ENCODE results near the gene MYO7A.

MYO7A gene

DNA sequence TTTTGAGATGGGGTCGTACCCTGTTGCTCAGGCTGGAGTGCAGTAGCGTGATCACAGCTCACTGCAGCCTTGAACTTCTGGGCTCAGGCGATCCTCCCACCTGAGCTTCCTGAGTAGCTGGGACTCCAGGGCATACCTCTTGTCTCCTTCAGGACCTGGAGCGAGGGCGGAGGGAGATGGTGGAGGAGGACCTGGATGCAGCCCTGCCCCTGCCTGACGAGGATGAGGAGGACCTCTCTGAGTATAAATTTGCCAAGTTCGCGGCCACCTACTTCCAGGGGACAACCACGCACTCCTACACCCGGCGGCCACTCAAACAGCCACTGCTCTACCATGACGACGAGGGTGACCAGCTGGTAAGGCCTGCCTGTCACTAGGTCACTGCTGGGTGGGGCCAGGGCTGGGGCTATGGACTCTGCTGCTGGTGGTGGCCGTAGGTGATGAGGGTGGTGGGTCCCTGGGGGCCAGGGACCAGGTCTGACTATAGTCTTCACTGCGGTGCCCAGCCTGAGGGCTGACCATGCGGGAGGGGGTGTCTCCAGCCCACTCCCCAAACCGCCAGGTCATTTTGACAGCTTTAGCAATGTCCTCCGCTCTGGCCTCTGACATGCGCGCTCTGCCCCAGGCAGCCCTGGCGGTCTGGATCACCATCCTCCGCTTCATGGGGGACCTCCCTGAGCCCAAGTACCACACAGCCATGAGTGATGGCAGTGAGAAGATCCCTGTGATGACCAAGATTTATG, 53.9 kb downstream of the MYO7A start:
- H3K4me1 ChIP-seq (ENCODE audit: control insufficient read depth in 5 of 5, insufficient read depth in 5 of 5, low read length in 5 of 5), result peaks cover 4 to 24% (median 16%) of the 10 kb centered on the region in 5 donors
- peaks cover 0 to 47% (median 4%) of the 10 kb centered on the region in 5 donors for H3K36me3 ChIP-seq (ENCODE audit: control insufficient read depth in 5 of 5, insufficient read depth in 5 of 5, low read length in 5 of 5)
- no peak overlapping the region for H3K4me3 ChIP-seq (ENCODE audit: low read depth in 1 of 5, low read length in 5 of 5)

GRCh38 chr11:77182542-77183430, 54.7 kb downstream of the MYO7A start:
- Histone ChIP-seq H3K4me1 (ENCODE audit: control insufficient read depth in 5 of 5, insufficient read depth in 5 of 5, low read length in 5 of 5) (peaks cover 4 to 23% (median 16%) of the 10 kb centered on the region in 5 donors), H3K36me3 (ENCODE audit: control insufficient read depth in 5 of 5, insufficient read depth in 5 of 5, low read length in 5 of 5) (peaks cover 0 to 47% (median 4%) of the 10 kb centered on the region in 5 donors), H3K27me3 (ENCODE audit: control insufficient read depth in 5 of 5, insufficient read depth in 4 of 5, low read length in 5 of 5) (no peaks in the 10 kb centered on the region), H3K27ac (ENCODE audit: low read depth, low read length) (no peak overlapping the region), H3K4me3 (ENCODE audit: low read depth in 1 of 5, low read length in 5 of 5) (no peak overlapping the region), H3K9me3 (ENCODE audit: control insufficient read depth in 5 of 5, low read length in 5 of 5) (no peaks in the 10 kb centered on the region), H3K9ac (ENCODE audit: low read length in 5 of 5) (no peak overlapping the region)

More for the DNA sequence above, 53.9 kb downstream of the MYO7A start:
- no peak overlapping the region for H3K27ac ChIP-seq (ENCODE audit: low read depth, low read length)
- no peak overlapping the region for H3K9ac ChIP-seq (ENCODE audit: low read length in 5 of 5)
- H3K9me3 ChIP-seq (ENCODE audit: control insufficient read depth in 5 of 5, low read length in 5 of 5), result no peaks in the 10 kb centered on the region
- no peaks in the 10 kb centered on the region for H3K27me3 ChIP-seq (ENCODE audit: control insufficient read depth in 5 of 5, insufficient read depth in 4 of 5, low read length in 5 of 5)

- H3K9ac ChIP-seq (ENCODE audit: low read length in 5 of 5), result no peak overlapping the region
- H3K4me3 ChIP-seq (ENCODE audit: low read depth in 1 of 5, low read length in 5 of 5), result no peak overlapping the region
- peaks cover 0 to 41% (median 4%) of the 10 kb centered on the region in 5 donors for H3K36me3 ChIP-seq (ENCODE audit: control insufficient read depth in 5 of 5, insufficient read depth in 5 of 5, low read length in 5 of 5)
- H3K9me3 ChIP-seq (ENCODE audit: control insufficient read depth in 5 of 5, low read length in 5 of 5), result no peaks in the 10 kb centered on the region
- H3K4me1 ChIP-seq (ENCODE audit: control insufficient read depth in 5 of 5, insufficient read depth in 5 of 5, low read length in 5 of 5), result peaks cover 4 to 25% (median 13%) of the 10 kb centered on the region in 5 donors
- no peak overlapping the region for H3K27ac ChIP-seq (ENCODE audit: low read depth, low read length)
- H3K27me3 ChIP-seq (ENCODE audit: control insufficient read depth in 5 of 5, insufficient read depth in 4 of 5, low read length in 5 of 5), result no peaks in the 10 kb centered on the region
These were observed 55.5 kb downstream of the MYO7A start for GRCh38 chr11:77183431-77183984.

DNA sequence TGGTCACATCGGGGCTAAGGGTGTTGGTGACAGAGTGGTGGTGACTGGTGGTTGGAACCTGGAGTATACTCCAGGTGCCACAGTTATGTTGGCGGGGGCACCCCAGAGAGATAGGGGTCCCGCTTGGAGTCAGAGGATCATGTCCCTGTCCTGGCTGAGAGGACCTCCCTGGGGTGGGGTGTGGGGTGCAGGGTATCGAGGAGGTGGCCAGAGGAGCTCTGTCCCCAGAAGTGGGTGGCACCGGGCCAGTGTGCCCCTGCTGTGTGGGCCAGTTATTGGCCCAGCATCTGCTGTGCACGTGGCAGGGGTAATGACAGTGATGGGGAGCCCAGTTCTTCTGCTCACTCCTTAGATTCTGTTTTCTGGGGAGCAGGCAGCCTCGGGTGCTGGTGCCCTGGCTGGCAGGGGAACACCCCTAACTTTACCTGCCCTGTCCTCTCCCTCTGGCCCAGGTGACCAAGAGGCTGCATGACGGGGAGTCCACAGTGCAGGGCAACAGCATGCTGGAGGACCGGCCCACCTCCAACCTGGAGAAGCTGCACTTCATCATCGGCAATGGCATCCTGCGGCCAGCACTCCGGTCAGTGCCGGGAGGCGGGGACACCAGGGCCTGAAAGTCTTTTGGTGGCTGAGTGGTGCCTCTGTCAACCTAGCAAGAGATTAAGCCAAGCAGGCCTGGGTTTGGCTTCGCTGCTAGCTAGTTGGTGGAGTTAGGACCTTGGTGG, 56.3 kb downstream of the MYO7A start:
- Histone ChIP-seq H3K9me3 (ENCODE audit: control insufficient read depth in 5 of 5, low read length in 5 of 5) (no peaks in the 10 kb centered on the region), H3K27me3 (ENCODE audit: control insufficient read depth in 5 of 5, insufficient read depth in 4 of 5, low read length in 5 of 5) (no peaks in the 10 kb centered on the region), H3K27ac (ENCODE audit: low read depth, low read length) (no peak overlapping the region), H3K36me3 (ENCODE audit: control insufficient read depth in 5 of 5, insufficient read depth in 5 of 5, low read length in 5 of 5) (peaks cover 0 to 34% (median 4%) of the 10 kb centered on the region in 5 donors), H3K9ac (ENCODE audit: low read length in 5 of 5) (no peak overlapping the region), H3K4me1 (ENCODE audit: control insufficient read depth in 5 of 5, insufficient read depth in 5 of 5, low read length in 5 of 5) (peaks cover 0 to 17% (median 5%) of the 10 kb centered on the region in 5 donors), H3K4me3 (ENCODE audit: low read depth in 1 of 5, low read length in 5 of 5) (no peak overlapping the region)

DNA sequence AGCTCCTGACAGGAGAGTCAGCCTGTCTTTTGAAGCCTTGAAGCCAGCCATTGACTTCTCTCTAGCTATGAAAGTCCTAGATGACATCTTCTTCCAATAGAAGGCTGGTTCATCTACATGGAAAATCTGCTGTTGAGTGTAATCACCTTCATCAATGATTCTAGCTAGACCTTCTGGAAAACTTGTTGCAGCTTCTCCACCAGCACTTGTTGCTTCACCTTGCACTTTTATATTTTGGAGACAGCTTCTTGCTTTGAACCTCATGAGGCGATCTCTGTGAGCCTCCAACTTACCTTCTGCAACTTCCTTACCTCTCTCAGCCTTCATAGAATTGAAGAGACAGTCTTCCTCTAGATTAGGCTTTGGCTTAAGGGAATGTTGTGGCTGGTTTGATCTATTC, 58.3 kb downstream of the MYO7A start:
- Histone ChIP-seq H3K36me3 (ENCODE audit: control insufficient read depth in 5 of 5, insufficient read depth in 5 of 5, low read length in 5 of 5) (peaks cover 0 to 36% (median 9%) of the 10 kb centered on the region in 5 donors), H3K9me3 (ENCODE audit: control insufficient read depth in 5 of 5, low read length in 5 of 5) (no peaks in the 10 kb centered on the region), H3K4me1 (ENCODE audit: control insufficient read depth in 5 of 5, insufficient read depth in 5 of 5, low read length in 5 of 5) (peaks cover 0 to 9% (median 0%) of the 10 kb centered on the region in 5 donors), H3K4me3 (ENCODE audit: low read depth in 1 of 5, low read length in 5 of 5) (no peak overlapping the region), H3K9ac (ENCODE audit: low read length in 5 of 5) (no peak overlapping the region), H3K27me3 (ENCODE audit: control insufficient read depth in 5 of 5, insufficient read depth in 4 of 5, low read length in 5 of 5) (no peaks in the 10 kb centered on the region), H3K27ac (ENCODE audit: low read depth, low read length) (no peak overlapping the region)

GRCh38 chr11:77187111-77187750, 59.2 kb downstream of the MYO7A start:
- no peaks in the 10 kb centered on the region for H3K27me3 ChIP-seq (ENCODE audit: control insufficient read depth in 5 of 5, insufficient read depth in 4 of 5, low read length in 5 of 5)
- no peak overlapping the region for H3K27ac ChIP-seq (ENCODE audit: low read depth, low read length)
- H3K36me3 ChIP-seq (ENCODE audit: control insufficient read depth in 5 of 5, insufficient read depth in 5 of 5, low read length in 5 of 5), result peaks cover 0 to 36% (median 5%) of the 10 kb centered on the region in 5 donors
- H3K9ac ChIP-seq (ENCODE audit: low read length in 5 of 5), result no peak overlapping the region
- peaks cover 0 to 14% (median 3%) of the 10 kb centered on the region in 5 donors for H3K4me1 ChIP-seq (ENCODE audit: control insufficient read depth in 5 of 5, insufficient read depth in 5 of 5, low read length in 5 of 5)
- no peaks in the 10 kb centered on the region for H3K9me3 ChIP-seq (ENCODE audit: control insufficient read depth in 5 of 5, low read length in 5 of 5)
- no peak overlapping the region for H3K4me3 ChIP-seq (ENCODE audit: low read depth in 1 of 5, low read length in 5 of 5)

- Histone ChIP-seq H3K4me3 (ENCODE audit: low read depth in 1 of 5, low read length in 5 of 5) (no peak overlapping the region), H3K27ac (ENCODE audit: low read depth, low read length) (no peak overlapping the region)
These were observed 60.0 kb downstream of the MYO7A start for GRCh38 chr11:77187776-77188632.

DNA sequence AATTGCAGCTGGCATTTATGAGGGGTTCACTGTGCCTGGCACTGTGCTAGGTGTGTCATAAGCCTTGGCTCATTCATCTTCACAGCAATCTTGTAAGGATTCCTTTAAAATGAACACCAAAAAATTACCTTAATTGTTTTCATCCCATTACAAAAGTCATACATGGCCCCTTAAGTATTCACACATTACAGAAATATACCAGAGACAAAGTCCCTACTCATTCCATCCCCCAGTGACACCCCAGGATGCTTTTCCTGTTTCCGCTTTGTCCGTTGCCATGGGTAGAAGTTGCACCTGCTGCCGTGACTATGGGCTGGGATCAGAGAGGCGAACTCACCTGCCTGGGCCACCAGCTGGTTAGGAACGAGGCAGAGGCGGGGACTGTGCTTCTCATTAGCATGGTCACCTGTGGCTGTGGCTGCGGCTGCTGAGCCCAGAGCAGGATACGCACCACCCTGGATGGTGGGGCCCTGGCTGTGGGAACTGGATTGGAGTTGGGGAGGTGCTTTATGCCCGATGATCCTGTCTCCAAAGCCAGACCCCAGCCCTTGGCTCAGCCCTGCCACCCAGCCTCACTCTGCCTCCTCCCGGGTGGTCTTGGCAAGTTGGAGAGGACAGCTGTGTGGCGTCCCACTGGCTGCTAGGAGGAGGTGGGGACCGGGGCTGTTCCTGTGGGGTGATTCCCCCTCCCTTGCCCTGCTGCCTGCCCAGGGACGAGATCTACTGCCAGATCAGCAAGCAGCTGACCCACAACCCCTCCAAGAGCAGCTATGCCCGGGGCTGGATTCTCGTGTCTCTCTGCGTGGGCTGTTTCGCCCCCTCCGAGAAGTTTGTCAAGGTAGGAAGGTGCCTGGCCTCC, 60.8 kb downstream of the MYO7A start:
- Histone ChIP-seq H3K9me3 (ENCODE audit: control insufficient read depth in 5 of 5, low read length in 5 of 5) (no peaks in the 10 kb centered on the region), H3K27me3 (ENCODE audit: control insufficient read depth in 5 of 5, insufficient read depth in 4 of 5, low read length in 5 of 5) (no peaks in the 10 kb centered on the region), H3K4me3 (ENCODE audit: low read depth in 1 of 5, low read length in 5 of 5) (no peak overlapping the region), H3K9ac (ENCODE audit: low read length in 5 of 5) (no peak overlapping the region), H3K36me3 (ENCODE audit: control insufficient read depth in 5 of 5, insufficient read depth in 5 of 5, low read length in 5 of 5) (peaks cover 0 to 34% (median 8%) of the 10 kb centered on the region in 5 donors), H3K4me1 (ENCODE audit: control insufficient read depth in 5 of 5, insufficient read depth in 5 of 5, low read length in 5 of 5) (peaks cover 0 to 14% (median 3%) of the 10 kb centered on the region in 5 donors), H3K27ac (ENCODE audit: low read depth, low read length) (no peak overlapping the region)

More at GRCh38 chr11:77187776-77188632, 60.0 kb downstream of the MYO7A start:
- peaks cover 0 to 37% (median 5%) of the 10 kb centered on the region in 5 donors for H3K36me3 ChIP-seq (ENCODE audit: control insufficient read depth in 5 of 5, insufficient read depth in 5 of 5, low read length in 5 of 5)
- H3K27me3 ChIP-seq (ENCODE audit: control insufficient read depth in 5 of 5, insufficient read depth in 4 of 5, low read length in 5 of 5), result no peaks in the 10 kb centered on the region
- no peaks in the 10 kb centered on the region for H3K9me3 ChIP-seq (ENCODE audit: control insufficient read depth in 5 of 5, low read length in 5 of 5)
- H3K9ac ChIP-seq (ENCODE audit: low read length in 5 of 5), result peak overlapping the region in 1 of 5 donors; percentile 2
- peaks cover 0 to 14% (median 3%) of the 10 kb centered on the region in 5 donors for H3K4me1 ChIP-seq (ENCODE audit: control insufficient read depth in 5 of 5, insufficient read depth in 5 of 5, low read length in 5 of 5)
